GM10847 (cell line): Measurements from ENCODE around the gene NHERF1.

Source experiments
- POLR2A ChIP-seq: IDR thresholded peaks from 2 replicates; pipeline ENCODE4 v1.6.1; 2011; ENCODE audit not compliant: insufficient read length; ENCODE audit errors: extremely low read depth

The NHERF1 gene

DNA sequence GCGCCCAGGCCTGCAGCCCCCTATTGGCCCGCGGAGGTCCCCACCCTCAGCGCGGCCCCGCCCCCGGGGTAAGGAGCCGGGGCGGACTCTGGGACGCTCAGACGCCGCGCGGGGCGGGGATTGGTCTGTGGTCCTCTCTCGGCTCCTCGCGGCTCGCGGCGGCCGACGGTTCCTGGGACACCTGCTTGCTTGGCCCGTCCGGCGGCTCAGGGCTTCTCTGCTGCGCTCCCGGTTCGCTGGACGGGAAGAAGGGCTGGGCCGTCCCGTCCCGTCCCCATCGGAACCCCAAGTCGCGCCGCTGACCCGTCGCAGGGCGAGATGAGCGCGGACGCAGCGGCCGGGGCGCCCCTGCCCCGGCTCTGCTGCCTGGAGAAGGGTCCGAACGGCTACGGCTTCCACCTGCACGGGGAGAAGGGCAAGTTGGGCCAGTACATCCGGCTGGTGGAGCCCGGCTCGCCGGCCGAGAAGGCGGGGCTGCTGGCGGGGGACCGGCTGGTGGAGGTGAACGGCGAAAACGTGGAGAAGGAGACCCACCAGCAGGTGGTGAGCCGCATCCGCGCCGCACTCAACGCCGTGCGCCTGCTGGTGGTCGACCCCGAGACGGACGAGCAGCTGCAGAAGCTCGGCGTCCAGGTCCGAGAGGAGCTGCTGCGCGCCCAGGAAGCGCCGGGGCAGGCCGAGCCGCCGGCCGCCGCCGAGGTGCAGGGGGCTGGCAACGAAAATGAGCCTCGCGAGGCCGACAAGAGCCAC is at the start of gene NHERF1:
Gene NHERF1, plus strand, starts transcription at position 100 of the 750 bp plus-strand sequence. Its CDS starts 219 bp downstream, at position 319.
- peak; percentile 96 for TF ChIP-seq POLR2A

DNA sequence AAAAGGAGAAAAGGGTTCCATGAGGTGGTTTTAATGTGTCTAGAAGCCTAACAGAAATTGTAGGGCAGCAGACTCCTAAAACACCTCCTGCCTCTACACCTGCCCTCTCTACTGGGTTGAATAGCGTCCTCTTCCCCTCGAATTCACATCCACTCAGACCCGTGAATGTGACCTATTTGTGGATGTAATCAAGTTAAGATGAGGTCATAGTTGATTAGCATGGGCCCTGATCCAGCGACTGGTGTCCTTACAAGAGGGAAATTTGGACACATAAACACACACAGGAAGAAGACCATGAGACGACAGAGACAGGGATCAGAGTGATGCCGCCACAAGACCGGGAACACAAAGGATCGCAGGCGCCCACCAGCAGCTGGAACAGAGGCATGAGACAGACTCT is 49.2 kb upstream of the NHERF1 start:
- no peak for TF ChIP-seq POLR2A

DNA sequence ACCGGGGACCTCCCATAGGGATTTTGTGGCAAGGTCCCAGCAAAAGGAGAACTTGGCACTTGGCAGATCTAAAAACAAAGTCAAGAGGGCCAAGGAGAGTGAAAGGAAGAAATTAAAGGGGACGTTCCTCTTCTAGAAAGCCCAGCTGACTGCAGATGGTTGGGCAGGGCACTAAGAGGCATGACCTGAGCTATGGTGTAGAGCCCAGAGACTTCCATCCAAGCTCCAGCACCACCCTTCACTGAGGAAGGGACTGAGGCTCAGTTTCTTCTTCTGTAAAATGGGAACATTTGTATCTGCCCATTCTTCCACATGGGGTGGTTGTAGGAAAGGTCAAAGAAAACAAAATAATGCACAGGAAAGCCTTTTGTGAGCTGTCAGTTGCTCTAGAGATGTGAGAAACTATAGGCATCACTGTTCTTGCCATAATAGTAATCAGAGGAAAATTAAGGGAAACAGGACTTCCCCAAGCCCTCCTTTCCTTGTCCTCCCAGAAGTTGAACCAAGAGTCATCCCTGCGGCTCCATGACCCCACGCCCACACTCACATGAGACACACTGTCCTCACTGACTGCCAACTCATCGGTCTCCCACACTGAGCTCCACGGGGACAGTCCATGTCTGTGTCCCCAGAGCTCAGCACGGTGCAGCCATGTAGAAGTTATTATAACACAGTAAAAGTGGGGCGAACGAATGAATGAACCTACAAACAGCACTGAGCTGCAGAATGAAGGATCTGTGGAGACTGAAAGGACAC is 46.1 kb upstream of the NHERF1 start:
- no peak for TF ChIP-seq POLR2A

GRCh38 chr17:74703311-74703710 is 45.1 kb upstream of the NHERF1 start:
- no peak for TF ChIP-seq POLR2A

- TF ChIP-seq POLR2A: no peak
Measured at GRCh38 chr17:74704544-74704943, 43.9 kb upstream of the NHERF1 start.

GRCh38 chr17:74711058-74711824 is 37.2 kb upstream of the NHERF1 start:
- TF ChIP-seq POLR2A: no peak

DNA sequence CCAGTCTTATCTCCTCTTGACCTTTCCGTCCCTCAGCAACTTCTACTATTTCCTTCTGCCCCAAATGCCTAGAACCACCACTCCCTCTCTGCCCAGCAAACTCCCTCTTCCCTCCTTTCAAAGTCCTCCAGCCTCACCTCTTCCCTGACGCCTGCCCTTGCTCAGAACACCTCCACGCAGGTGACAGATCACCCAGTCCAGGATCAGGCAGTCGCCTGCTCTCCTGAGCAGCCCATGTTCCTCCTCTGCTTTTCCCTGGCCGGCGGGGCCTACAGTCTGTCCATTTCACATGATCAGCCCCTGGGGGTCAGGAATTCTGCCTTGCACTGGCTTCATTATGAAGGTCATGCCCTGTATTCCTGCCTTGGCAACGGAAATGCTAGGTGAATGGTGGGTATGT is 36.1 kb upstream of the NHERF1 start:
- TF ChIP-seq POLR2A: no peak

GRCh38 chr17:74712756-74713155 is 35.7 kb upstream of the NHERF1 start, which contains the start of gene CD300LF:
Gene CD300LF (minus strand): TSS chr17:74712923. CDS start chr17:74712866, 57 bp downstream.
- no peak for TF ChIP-seq POLR2A

DNA sequence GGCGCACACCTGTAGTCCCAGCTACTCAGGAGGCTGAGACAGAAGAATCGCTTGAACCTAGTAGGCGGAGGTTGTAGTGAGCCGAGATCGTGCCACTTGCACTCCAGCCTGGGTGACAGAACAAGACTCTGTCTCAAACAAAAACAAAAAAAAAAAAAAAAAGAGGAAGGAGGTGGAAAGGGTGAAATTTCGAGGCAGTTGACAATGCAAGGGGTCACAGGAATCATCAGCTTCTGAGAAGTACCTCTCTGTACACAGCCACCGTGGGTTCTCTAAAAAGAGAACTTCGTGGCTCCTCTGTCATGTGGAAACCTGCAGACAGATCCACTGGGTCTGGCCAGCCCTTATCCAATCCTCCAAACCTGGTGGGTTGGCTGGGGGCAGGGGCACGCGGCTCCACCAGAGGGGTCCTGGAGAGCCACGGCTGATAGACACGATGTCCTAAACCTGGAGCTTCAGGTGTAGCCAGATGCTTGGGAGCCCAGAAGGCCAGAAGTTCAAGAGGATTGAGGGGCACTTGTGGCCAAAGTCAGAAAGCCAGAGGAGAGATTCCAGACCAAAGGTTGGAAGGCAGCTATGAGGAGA is 35.2 kb upstream of the NHERF1 start:
- no peak for TF ChIP-seq POLR2A

GRCh38 chr17:74715144-74715543 is 33.3 kb upstream of the NHERF1 start:
- no peak for TF ChIP-seq POLR2A

- no peak for TF ChIP-seq POLR2A
Measured at GRCh38 chr17:74720506-74720905, 27.9 kb upstream of the NHERF1 start.

GRCh38 chr17:74722782-74723181 is 25.6 kb upstream of the NHERF1 start:
- no peak for TF ChIP-seq POLR2A

- TF ChIP-seq POLR2A: no peak
Measured at GRCh38 chr17:74723891-74724290, 24.5 kb upstream of the NHERF1 start.

DNA sequence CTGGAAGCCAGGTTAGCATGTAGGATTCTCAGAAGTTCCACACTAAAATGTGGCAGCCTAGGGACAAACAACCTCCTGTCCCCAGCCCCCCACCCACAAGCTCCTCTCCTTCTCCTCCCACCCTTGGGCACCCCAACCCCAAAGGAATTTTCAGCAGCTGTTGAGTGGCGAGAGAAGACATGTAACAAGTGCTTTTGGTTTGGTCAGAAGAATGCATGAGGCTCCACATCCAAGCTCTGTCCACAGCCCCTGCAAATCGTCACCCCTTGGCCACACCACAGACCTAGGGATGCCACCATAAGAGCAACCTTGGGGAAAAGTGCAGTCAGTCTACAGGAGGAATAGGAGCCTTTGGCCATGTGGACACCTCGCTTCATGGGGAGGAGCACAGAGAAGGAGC is 23.3 kb upstream of the NHERF1 start:
- no peak for TF ChIP-seq POLR2A

DNA sequence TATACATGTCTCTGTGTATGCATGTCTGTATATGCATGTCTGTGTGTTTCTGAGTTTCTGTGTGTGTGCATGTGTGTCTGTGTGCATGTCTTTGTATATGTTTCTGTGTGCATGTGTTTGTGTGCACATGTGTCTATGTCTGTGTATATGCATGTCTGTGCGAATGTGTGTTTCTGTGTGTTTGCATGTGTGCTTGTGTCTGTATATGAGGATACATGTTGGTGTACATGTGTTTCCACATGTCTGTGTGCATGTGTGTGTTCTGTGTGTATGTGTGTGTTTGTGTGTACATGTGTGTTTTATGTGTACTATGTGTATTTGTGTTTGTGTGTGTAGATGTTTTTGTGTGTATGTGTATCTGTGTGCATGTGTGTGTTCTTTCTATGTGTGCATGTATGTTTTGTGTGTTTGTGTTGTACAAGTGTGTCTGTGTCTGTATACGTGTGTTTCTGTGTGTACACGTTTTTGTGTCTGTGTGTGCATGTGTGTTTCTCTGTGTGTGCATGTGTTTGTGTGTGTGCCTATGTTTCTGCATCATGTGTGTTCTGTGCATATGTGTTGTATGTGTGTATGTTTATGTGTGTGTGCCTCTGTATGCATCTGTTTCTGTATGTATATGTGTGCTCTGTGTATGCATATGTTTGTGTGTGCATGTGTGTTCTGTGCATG is 20.3 kb upstream of the NHERF1 start:
- no peak for TF ChIP-seq POLR2A
